IMR-90 (cell line): Measurements from ENCODE around the gene KATNIP. TPM values are rescaled to one million over a fixed set of nuclear protein-coding genes. Genes with fewer than 3 reads are reported as not detected.

Experiments used
- ATAC-seq: fragments of 200-7000 bp; cut with Tn5 transposase; 2 replicates; pipeline ENCODE4 v1.9.1; 2020; ENCODE audit warnings: low read depth, mild to moderate bottlenecking, moderate library complexity
- BruUV-seq: library from RNA; stranded (reverse); fragments of 400-500 nt; replicated peaks from 2 replicates; lab custom pipeline; 2021; lab: Mats Ljungman, UMichigan
- CTCF ChIA-PET: fragments of 300-600 bp; formaldehyde crosslinking; extraction: SDS; loops from one replicate; lab custom pipeline; 2021; ENCODE audit warnings: antibody characterized with exemption; lab: Yijun Ruan, JAX
- POLR2A ChIA-PET: fragments of 300-600 bp; sonication (Branson Sonifier 250); formaldehyde crosslinking; loops from one replicate; lab custom pipeline; 2022; ENCODE audit warnings: antibody characterized with exemption; ENCODE audit not compliant: unreplicated experiment; lab: Charles Lee
- DNase-seq: peaks from one replicate; pipeline ENCODE4 v3.0.0; 2013
- H2AFZ ChIP-seq: replicated peaks from 2 replicates; pipeline ENCODE3; 2013; ENCODE audit warnings: low read length, mild to moderate bottlenecking; ENCODE audit not compliant: poor library complexity
- H2AK5ac ChIP-seq: 2 replicates; pipeline ENCODE4 v1.6.1; 2013; ENCODE audit warnings: low read depth, low read length, inconsistent platforms
- H2AK9ac ChIP-seq: replicated peaks from 2 replicates; pipeline ENCODE3; 2013; ENCODE audit warnings: mild to moderate bottlenecking, low read depth, low read length, moderate library complexity; ENCODE audit not compliant: poor library complexity
- H2BK120ac ChIP-seq: 2 replicates; pipeline ENCODE4 v1.6.1; 2013; ENCODE audit warnings: low read depth, low read length, inconsistent platforms
- H2BK15ac ChIP-seq: 3 replicates; pipeline ENCODE4 v1.6.1; 2013; ENCODE audit warnings: low read depth, low read length, inconsistent platforms
- H2BK20ac ChIP-seq: 2 replicates; pipeline ENCODE4 v1.6.1; 2013; ENCODE audit warnings: low read depth, mild to moderate bottlenecking, inconsistent platforms, low read length, moderate library complexity
- H2BK5ac ChIP-seq: 2 replicates; pipeline ENCODE4 v1.6.1; 2013; ENCODE audit warnings: mild to moderate bottlenecking, low read depth, low read length, inconsistent platforms; ENCODE audit not compliant: poor library complexity, severe bottlenecking
- H3K14ac ChIP-seq: replicated peaks from 2 replicates; pipeline ENCODE4 v1.6.1; 2013; ENCODE audit warnings: low read depth, low read length, inconsistent platforms
- H3K18ac ChIP-seq: 2 replicates; pipeline ENCODE4 v1.6.1; 2013; ENCODE audit warnings: low read depth, low read length, control low read depth
- H3K23ac ChIP-seq: 2 replicates; pipeline ENCODE4 v1.6.1; 2013; ENCODE audit warnings: low read depth, low read length, inconsistent platforms
- H3K27ac ChIP-seq: 2 replicates; pipeline ENCODE4 v1.5.1; 2013; ENCODE audit warnings: mild to moderate bottlenecking, control low read depth, low read length; ENCODE audit not compliant: insufficient read depth
- H3K27me3 ChIP-seq: 2 replicates; pipeline ENCODE4 v1.6.1; 2013; ENCODE audit warnings: low read length; ENCODE audit not compliant: control insufficient read depth, insufficient read depth
- H3K36me3 ChIP-seq: 2 replicates; pipeline ENCODE4 v1.6.1; 2013; ENCODE audit warnings: low read length, mixed read lengths; ENCODE audit not compliant: control insufficient read depth, insufficient read depth
- H3K4ac ChIP-seq: 2 replicates; pipeline ENCODE4 v1.6.1; 2013; ENCODE audit warnings: low read depth, low read length, inconsistent platforms
- H3K4me1 ChIP-seq: 2 replicates; pipeline ENCODE4 v1.6.1; 2013; ENCODE audit warnings: low read length, mixed read lengths; ENCODE audit not compliant: control insufficient read depth, insufficient read depth
- H3K4me2 ChIP-seq: 2 replicates; pipeline ENCODE4 v1.6.1; 2013; ENCODE audit warnings: low read depth, mild to moderate bottlenecking, control low read depth, low read length, moderate library complexity
- H3K4me3 ChIP-seq: 2 replicates; pipeline ENCODE4 v1.5.1; 2013; ENCODE audit warnings: low read depth, mild to moderate bottlenecking, control low read depth, low read length, moderate library complexity; ENCODE audit not compliant: insufficient read depth
- H3K56ac ChIP-seq: 2 replicates; pipeline ENCODE4 v1.6.1; 2013; ENCODE audit warnings: low read length, inconsistent platforms; ENCODE audit not compliant: insufficient read depth; ENCODE audit errors: extremely low read depth
- H3K79me1 ChIP-seq, 2 experiments: 2 replicates each; pipeline ENCODE4 v1.6.1; 2013; ENCODE audit warnings: low read length in 2 of 2, inconsistent platforms in 1 of 2, low read depth in 1 of 2
- H3K9ac ChIP-seq: 2 replicates; pipeline ENCODE4 v1.6.1; 2013; ENCODE audit warnings: low read depth, low read length, control low read depth
- H3K9me1 ChIP-seq: 2 replicates; pipeline ENCODE4 v1.6.1; 2013; ENCODE audit warnings: low read length, inconsistent platforms; ENCODE audit not compliant: insufficient read depth
- H3K9me3 ChIP-seq: 2 replicates; pipeline ENCODE4 v1.6.1; 2013; ENCODE audit warnings: low read length; ENCODE audit not compliant: control insufficient read depth, insufficient read depth
- H4K20me1 ChIP-seq: 2 replicates; pipeline ENCODE4 v1.6.1; 2013; ENCODE audit warnings: low read length, inconsistent platforms; ENCODE audit not compliant: insufficient read depth
- H4K5ac ChIP-seq: 2 replicates; pipeline ENCODE4 v1.6.1; 2013; ENCODE audit warnings: mild to moderate bottlenecking, low read depth, low read length, control low read depth
- H4K8ac ChIP-seq, 2 experiments: 2 replicates each; pipeline ENCODE4 v1.6.1; 2013; ENCODE audit warnings: low read depth in 2 of 2, low read length in 2 of 2, control low read depth in 1 of 2, inconsistent platforms in 1 of 2
- H4K91ac ChIP-seq: 2 replicates; pipeline ENCODE4 v1.6.1; 2013; ENCODE audit warnings: low read depth, low read length, inconsistent platforms; ENCODE audit not compliant: insufficient read depth
- POLR2A ChIP-seq: IDR thresholded peaks from 2 replicates; pipeline ENCODE4 v1.6.1; 2012; ENCODE audit warnings: mild to moderate bottlenecking, low read depth, low read length
- RFX5 ChIP-seq: IDR thresholded peaks from 2 replicates; pipeline ENCODE4 v1.8.0; 2012; ENCODE audit warnings: low read depth, mild to moderate bottlenecking, low read length, moderate library complexity
- WGBS, 2 experiments: methylation state at CpG; one replicate each; pipeline versions ENCODE4 v1.1.5 to v1.1.7; 2013; ENCODE audit warnings: missing lambda C conversion rate in 2 of 2; ENCODE audit not compliant: insufficient read length in 1 of 2; ENCODE audit errors: extremely low coverage in 2 of 2; 5-methylcytosine and 5-hydroxymethylcytosine counted together
- dilution Hi-C: fragments of 300-500 bp; cut with HindIII; formaldehyde crosslinking; loops from one replicate; pipeline ENCODE4 v1.14.3; 2018; ENCODE audit warnings: low sequenced_read_pairs; ENCODE audit not compliant: unreplicated experiment
- in situ Hi-C: fragments of 300-500 bp; cut with MboI; formaldehyde crosslinking; loops from 3 replicates; pipeline ENCODE4 v1.14.3; 2019; ENCODE audit warnings: low sequenced_read_pairs, inconsistent platforms, mixed read lengths
- intact Hi-C: fragments of 100-400 bp; cut with micrococcal nuclease; formaldehyde crosslinking; loops from 2 replicates; pipeline ENCODE4 v1.10.0; 2022
- polyA plus RNA-seq, 3 experiments: library from polyadenylated mRNA; depleted of rRNA; stranded (reverse); fragments of >200 nt; gene quantifications; 2 replicates each; pipeline ENCODE4 v1.2.3, GENCODE V29; 2012; ENCODE audit warnings: low replicate concordance in 1 of 3
- total RNA-seq: library from RNA; depleted of rRNA; stranded (reverse); fragments of >200 nt; gene quantifications from 2 replicates; pipeline ENCODE4 v1.2.3, GENCODE V29; 2012
- TF ChIP-seq, protein P1 (sequence below): conservative IDR thresholded peaks from 2 replicates; pipeline ENCODE4 v1.5.1; 2012; ENCODE audit warnings: mild to moderate bottlenecking, low read depth, low read length, improper control_type of control experiment

Gene KATNIP
- total and polyA plus RNA-seq, 2 of the 4 experiments (the other 2 are of a cell fraction), result 16.7 to 18.6 TPM

DNA sequence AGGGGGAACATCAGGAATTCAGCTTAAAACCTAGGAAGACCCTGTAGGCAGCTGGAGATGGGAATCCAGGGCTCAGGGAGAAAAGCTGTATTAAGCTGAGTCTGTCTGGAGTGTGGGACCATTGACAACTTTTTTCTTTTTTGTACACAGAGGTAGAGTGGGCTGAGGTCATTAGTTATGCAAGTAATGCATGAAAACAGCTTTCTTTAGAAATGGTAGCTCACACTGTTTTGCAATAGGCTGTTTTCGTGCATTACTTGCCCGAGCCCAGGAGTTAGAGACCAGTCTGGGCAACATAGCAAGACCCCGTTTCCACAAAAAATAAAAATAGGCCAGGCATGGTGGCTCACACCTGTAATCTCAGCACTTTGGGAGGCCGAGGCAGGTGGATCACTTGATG, 46.5 kb downstream of the KATNIP start:
- Histone ChIP-seq H3K9me3 (no peaks in the 10 kb centered on the region), H4K20me1 (no peaks in the 10 kb centered on the region), H2AFZ (no peak overlapping the region), H3K27ac (no peak overlapping the region), H3K79me1 (no peaks in the 10 kb centered on the region; a peak in 1 of 4 replicates), H2AK5ac (no peak overlapping the region), H3K4me1 (peaks cover 5% of the 10 kb centered on the region; the same call in 1 of the 2 replicates), H3K4me3 (no peak overlapping the region), H4K8ac (no peak overlapping the region), H3K27me3 (no peaks in the 10 kb centered on the region), H4K91ac (no peak overlapping the region), H4K5ac (no peak overlapping the region), H3K18ac (no peak overlapping the region), H3K9me1 (peaks cover 11% of the 10 kb centered on the region; the same call in 1 of the 2 replicates), H3K56ac (no peak overlapping the region), H2BK5ac (no peak overlapping the region), H3K4ac (no peak overlapping the region), H2BK15ac (no peak overlapping the region), H3K4me2 (no peak overlapping the region), H3K9ac (no peak overlapping the region), H3K36me3 (peaks cover 6% of the 10 kb centered on the region), H2BK20ac (no peak overlapping the region), H3K14ac (no peak overlapping the region), H2AK9ac (no peak overlapping the region), H3K23ac (no peak overlapping the region), H2BK120ac (no peak overlapping the region)
- no TSS peak for BruUV-seq
- POLR2A ChIA-PET, result no interaction called here
- no peak for DNase-seq
- no peak for TF ChIP-seq RFX5
- TF ChIP-seq, protein P1, sequence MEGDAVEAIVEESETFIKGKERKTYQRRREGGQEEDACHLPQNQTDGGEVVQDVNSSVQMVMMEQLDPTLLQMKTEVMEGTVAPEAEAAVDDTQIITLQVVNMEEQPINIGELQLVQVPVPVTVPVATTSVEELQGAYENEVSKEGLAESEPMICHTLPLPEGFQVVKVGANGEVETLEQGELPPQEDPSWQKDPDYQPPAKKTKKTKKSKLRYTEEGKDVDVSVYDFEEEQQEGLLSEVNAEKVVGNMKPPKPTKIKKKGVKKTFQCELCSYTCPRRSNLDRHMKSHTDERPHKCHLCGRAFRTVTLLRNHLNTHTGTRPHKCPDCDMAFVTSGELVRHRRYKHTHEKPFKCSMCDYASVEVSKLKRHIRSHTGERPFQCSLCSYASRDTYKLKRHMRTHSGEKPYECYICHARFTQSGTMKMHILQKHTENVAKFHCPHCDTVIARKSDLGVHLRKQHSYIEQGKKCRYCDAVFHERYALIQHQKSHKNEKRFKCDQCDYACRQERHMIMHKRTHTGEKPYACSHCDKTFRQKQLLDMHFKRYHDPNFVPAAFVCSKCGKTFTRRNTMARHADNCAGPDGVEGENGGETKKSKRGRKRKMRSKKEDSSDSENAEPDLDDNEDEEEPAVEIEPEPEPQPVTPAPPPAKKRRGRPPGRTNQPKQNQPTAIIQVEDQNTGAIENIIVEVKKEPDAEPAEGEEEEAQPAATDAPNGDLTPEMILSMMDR, result no peak
- TF ChIP-seq POLR2A, result no peak
- 100% methylated on average over 1 of the region's 4 CpGs; no CpG with 5 or more reads in 1 of the 2 experiments for WGBS, 2 experiments
- dilution Hi-C loops, result no loop called here
- CTCF ChIA-PET, result no interaction called here
- intact Hi-C loops, result no loop called here
- in situ Hi-C loops, result no loop called here
- peak; percentile 34 for ATAC-seq
